Osteoblast (primary cell): Measurements from ENCODE around the gene CACNA1C. TPM values are rescaled to one million over a fixed set of nuclear protein-coding genes. Genes with fewer than 3 reads are reported as not detected.

Source experiments
- DNase-seq: peaks from one replicate; pipeline ENCODE4 v3.0.0; 2011; ENCODE audit warnings: low spot score, mixed read lengths; ENCODE audit not compliant: insufficient read length; ENCODE audit errors: missing footprints
- H2AFZ ChIP-seq: 2 replicates; pipeline ENCODE4 v1.6.0; 2011; ENCODE audit warnings: mild to moderate bottlenecking, low read length
- H3K27ac ChIP-seq: 2 replicates; pipeline ENCODE4 v1.5.1; 2011; ENCODE audit warnings: mild to moderate bottlenecking, low read depth, low read length, moderate library complexity
- H3K27me3 ChIP-seq: 2 replicates; pipeline ENCODE4 v1.6.0; 2012; ENCODE audit warnings: mild to moderate bottlenecking, control low read depth, inconsistent platforms, low read length, moderate library complexity; ENCODE audit not compliant: insufficient read depth
- H3K36me3 ChIP-seq: 2 replicates; pipeline ENCODE4 v1.5.1; 2011; ENCODE audit warnings: mild to moderate bottlenecking, low read length, control low read depth, moderate library complexity; ENCODE audit not compliant: insufficient read depth
- H3K4me1 ChIP-seq: 2 replicates; pipeline ENCODE4 v1.5.1; 2011; ENCODE audit warnings: mild to moderate bottlenecking, low read length, control low read depth, moderate library complexity; ENCODE audit not compliant: insufficient read depth
- H3K4me2 ChIP-seq: 2 replicates; pipeline ENCODE4 v1.6.0; 2011; ENCODE audit warnings: mild to moderate bottlenecking, low read length; ENCODE audit not compliant: insufficient read depth
- H3K4me3 ChIP-seq: fragments of 200-600 bp; sonication (generic); 3 replicates; pipeline ENCODE4 v1.5.1; 2012; ENCODE audit warnings: mild to moderate bottlenecking, low read length, inconsistent platforms; ENCODE audit not compliant: insufficient read depth
- H3K79me2 ChIP-seq: 2 replicates; pipeline ENCODE4 v1.6.0; 2012; ENCODE audit warnings: mild to moderate bottlenecking, low read length, control low read depth, inconsistent platforms; ENCODE audit not compliant: insufficient read depth
- H3K9me3 ChIP-seq: 2 replicates; pipeline ENCODE4 v1.5.1; 2011; ENCODE audit warnings: low read depth, low read length, control low read depth
- H4K20me1 ChIP-seq: 2 replicates; pipeline ENCODE4 v1.6.0; 2012; ENCODE audit warnings: mild to moderate bottlenecking, low read length, control low read depth; ENCODE audit not compliant: insufficient read depth
- total RNA-seq: library from RNA; depleted of rRNA; stranded (reverse); fragments of >200 nt; gene quantifications from 2 replicates; pipeline ENCODE4 v1.2.3, GENCODE V29; 2012
- TF ChIP-seq, protein P1 (sequence below): IDR thresholded peaks from 2 replicates; pipeline ENCODE4 v1.5.1; 2011; ENCODE audit warnings: mild to moderate bottlenecking, low read depth, low read length, moderate library complexity; ENCODE audit errors: extremely low read depth

The CACNA1C gene
- total RNA-seq, 1 donor: 19.2 TPM

DNA sequence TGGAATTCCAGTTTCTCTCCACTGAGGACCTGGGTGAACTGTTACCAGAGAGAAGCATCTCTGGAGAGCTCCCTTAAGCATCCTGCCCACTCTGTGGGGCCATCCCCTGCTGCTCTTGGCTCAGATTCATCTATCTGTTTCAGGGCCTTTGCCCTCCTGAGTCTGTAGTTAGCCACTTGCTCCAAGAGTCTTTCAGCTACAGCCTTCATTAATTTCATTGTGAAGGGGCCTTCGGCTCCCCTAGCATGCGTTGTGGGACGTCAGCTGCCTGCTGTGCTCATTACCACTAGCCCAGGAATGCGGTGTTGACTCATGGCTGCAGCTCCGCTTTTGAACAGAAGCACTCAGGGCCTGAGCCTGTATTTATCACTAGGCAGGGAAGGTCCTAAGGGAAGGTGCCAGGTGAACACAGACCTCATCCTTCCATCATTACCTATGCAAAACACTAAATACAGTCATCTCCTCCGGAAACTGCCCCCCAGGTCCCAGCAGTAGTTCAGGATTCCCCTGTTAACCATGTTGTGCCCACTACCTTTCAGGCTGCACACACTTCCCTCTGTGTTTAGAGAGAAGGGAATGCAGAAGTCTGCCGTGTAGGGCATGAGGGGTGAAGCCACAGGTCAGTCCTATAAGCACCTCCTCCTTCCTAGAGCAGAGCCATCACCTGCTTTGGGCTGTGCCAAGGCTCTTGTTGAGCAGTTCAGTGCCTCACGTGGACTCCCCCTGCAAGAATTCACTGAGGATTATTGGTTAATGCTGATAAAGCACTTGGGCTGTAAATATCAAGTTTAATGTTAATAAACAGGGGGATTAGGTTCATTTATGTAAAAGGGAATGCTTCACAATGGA, 191.4 kb downstream of the CACNA1C start:
- peak overlapping the region; percentile 76 for H3K27ac ChIP-seq

DNA sequence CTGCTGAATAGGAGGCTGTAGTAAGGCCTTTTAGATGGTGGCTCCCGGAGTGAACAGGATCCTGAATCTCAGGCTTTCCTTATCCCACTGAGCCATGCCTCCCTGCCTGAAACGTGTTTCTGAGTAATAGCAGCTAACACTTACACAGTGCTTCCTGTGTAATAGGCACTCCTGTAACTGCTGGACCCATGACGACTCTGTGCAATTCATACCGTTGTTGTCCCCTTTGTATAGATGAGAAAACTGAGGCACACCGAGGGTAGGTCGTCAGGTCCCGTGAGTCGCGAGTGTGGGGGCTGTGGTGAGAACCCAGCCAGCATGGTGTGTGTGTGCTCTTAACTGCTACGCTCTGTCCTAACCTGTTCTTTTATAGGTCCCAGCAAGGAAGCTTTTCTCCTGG, 193.6 kb downstream of the CACNA1C start:
- no peaks in the 10 kb centered on the region for H4K20me1 ChIP-seq
- H3K79me2 ChIP-seq: peaks cover 20% of the 10 kb centered on the region
- TF ChIP-seq, protein P1, sequence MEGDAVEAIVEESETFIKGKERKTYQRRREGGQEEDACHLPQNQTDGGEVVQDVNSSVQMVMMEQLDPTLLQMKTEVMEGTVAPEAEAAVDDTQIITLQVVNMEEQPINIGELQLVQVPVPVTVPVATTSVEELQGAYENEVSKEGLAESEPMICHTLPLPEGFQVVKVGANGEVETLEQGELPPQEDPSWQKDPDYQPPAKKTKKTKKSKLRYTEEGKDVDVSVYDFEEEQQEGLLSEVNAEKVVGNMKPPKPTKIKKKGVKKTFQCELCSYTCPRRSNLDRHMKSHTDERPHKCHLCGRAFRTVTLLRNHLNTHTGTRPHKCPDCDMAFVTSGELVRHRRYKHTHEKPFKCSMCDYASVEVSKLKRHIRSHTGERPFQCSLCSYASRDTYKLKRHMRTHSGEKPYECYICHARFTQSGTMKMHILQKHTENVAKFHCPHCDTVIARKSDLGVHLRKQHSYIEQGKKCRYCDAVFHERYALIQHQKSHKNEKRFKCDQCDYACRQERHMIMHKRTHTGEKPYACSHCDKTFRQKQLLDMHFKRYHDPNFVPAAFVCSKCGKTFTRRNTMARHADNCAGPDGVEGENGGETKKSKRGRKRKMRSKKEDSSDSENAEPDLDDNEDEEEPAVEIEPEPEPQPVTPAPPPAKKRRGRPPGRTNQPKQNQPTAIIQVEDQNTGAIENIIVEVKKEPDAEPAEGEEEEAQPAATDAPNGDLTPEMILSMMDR: no peak
- H3K27me3 ChIP-seq: no peaks in the 10 kb centered on the region
- no peaks in the 10 kb centered on the region for H3K36me3 ChIP-seq
- H3K4me2 ChIP-seq: no peak overlapping the region
- no peak overlapping the region for H2AFZ ChIP-seq
- H3K27ac ChIP-seq: no peak overlapping the region
- H3K4me3 ChIP-seq: no peak overlapping the region
- H3K9me3 ChIP-seq: no peaks in the 10 kb centered on the region
- H3K4me1 ChIP-seq: peaks cover 53% of the 10 kb centered on the region
- no peak for DNase-seq

More for the DNA sequence above, 191.4 kb downstream of the CACNA1C start:
- H3K4me3 ChIP-seq: no peak overlapping the region
- H3K4me1 ChIP-seq: peaks cover 35% of the 10 kb centered on the region
- peak overlapping the region; percentile 35 for H3K4me2 ChIP-seq
- no peaks in the 10 kb centered on the region for H3K36me3 ChIP-seq
- no peaks in the 10 kb centered on the region for H3K9me3 ChIP-seq
- DNase-seq: peak; percentile 97
- no peaks in the 10 kb centered on the region for H4K20me1 ChIP-seq
- H3K27me3 ChIP-seq: no peaks in the 10 kb centered on the region
- peaks cover 23% of the 10 kb centered on the region for H3K79me2 ChIP-seq
- TF ChIP-seq, protein P1: no peak
- no peak overlapping the region for H2AFZ ChIP-seq

- Histone ChIP-seq H3K4me2 (no peak overlapping the region), H3K79me2 (peaks cover 16% of the 10 kb centered on the region), H3K4me3 (no peak overlapping the region), H3K36me3 (no peaks in the 10 kb centered on the region), H4K20me1 (no peaks in the 10 kb centered on the region), H3K4me1 (peaks cover 60% of the 10 kb centered on the region), H2AFZ (no peak overlapping the region), H3K27ac (no peak overlapping the region), H3K9me3 (no peaks in the 10 kb centered on the region), H3K27me3 (no peaks in the 10 kb centered on the region)
- TF ChIP-seq, protein P1: no peak
- DNase-seq: no peak
Observed at GRCh38 chr12:2247120-2247519, 194.3 kb downstream of the CACNA1C start.

DNA sequence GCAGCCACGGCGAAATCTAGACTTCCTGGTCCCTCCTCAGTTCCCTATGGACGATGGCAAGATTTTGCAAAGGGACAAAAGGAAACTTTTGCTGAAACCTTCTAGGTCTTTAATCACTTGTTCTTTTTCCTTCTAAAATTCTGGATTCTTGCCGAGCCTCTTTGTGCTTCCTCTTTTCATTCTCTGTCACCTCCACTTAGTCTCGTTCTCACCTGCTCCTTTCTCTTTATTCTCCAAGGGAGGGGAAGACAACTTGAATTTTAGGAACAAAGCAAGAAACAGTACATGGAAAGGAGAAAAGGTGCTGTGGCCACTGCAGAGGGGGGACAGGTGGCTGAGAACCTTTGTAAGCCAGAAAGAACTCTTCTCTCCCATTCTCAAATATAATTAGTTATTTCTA, 194.8 kb downstream of the CACNA1C start:
- Histone ChIP-seq H3K27me3 (no peaks in the 10 kb centered on the region), H3K79me2 (peaks cover 19% of the 10 kb centered on the region), H3K27ac (peak overlapping the region; percentile 58), H3K4me3 (no peak overlapping the region), H3K4me2 (no peak overlapping the region), H3K4me1 (peaks cover 60% of the 10 kb centered on the region), H4K20me1 (no peaks in the 10 kb centered on the region), H3K9me3 (no peaks in the 10 kb centered on the region), H2AFZ (no peak overlapping the region), H3K36me3 (no peaks in the 10 kb centered on the region)
- DNase-seq: no peak
- TF ChIP-seq, protein P1: no peak
